Panc1 (cell line): ENCODE measurements around the gene LRRC36. TPM values are rescaled to one million over a fixed set of nuclear protein-coding genes. Genes with fewer than 3 reads are reported as not detected.

ENCODE experiments used
- ATAC-seq: fragments of 200-7000 bp; cut with Tn5 transposase; 2 replicates; pipeline ENCODE4 v1.9.1; 2020; ENCODE audit warnings: mild to moderate bottlenecking, moderate library complexity
- BruUV-seq: library from RNA; stranded (reverse); fragments of 400-500 nt; replicated peaks from 2 replicates; lab custom pipeline; 2021; lab: Mats Ljungman, UMichigan
- CTCF ChIA-PET: fragments of 300-600 bp; sonication (Branson Sonifier 250); formaldehyde crosslinking; loops from one replicate; lab custom pipeline; 2022; ENCODE audit warnings: antibody characterized with exemption; lab: Charles Lee
- POLR2A ChIA-PET: fragments of 300-600 bp; sonication (Branson Sonifier 250); formaldehyde crosslinking; loops from one replicate; lab custom pipeline; 2022; ENCODE audit warnings: antibody characterized with exemption; lab: Charles Lee
- DNase-seq: peaks from one replicate; pipeline ENCODE4 v3.0.0-alpha.2; 2010; ENCODE audit warnings: low read depth, low spot score
- H3K27ac ChIP-seq: 2 replicates; pipeline ENCODE4 v1.5.1; 2011; ENCODE audit warnings: mild to moderate bottlenecking, low read length, inconsistent platforms
- H3K27me3 ChIP-seq: fragments of 200-500 bp; sonication (Bioruptor generic); 2 replicates; pipeline ENCODE4 v1.6.0; 2014; ENCODE audit warnings: low read length, inconsistent platforms; ENCODE audit not compliant: control insufficient read depth, insufficient read depth
- H3K36me3 ChIP-seq: fragments of 200-500 bp; sonication (Bioruptor generic); 2 replicates; pipeline ENCODE4 v1.5.1; 2014; ENCODE audit warnings: inconsistent platforms, mild to moderate bottlenecking, low read length, moderate library complexity; ENCODE audit not compliant: control insufficient read depth, insufficient read depth
- H3K4me1 ChIP-seq: 2 replicates; pipeline ENCODE4 v1.5.1; 2011; ENCODE audit warnings: inconsistent platforms, mild to moderate bottlenecking, low read length, moderate library complexity; ENCODE audit not compliant: control insufficient read depth, insufficient read depth
- H3K4me3 ChIP-seq, 2 experiments: 2 replicates each; pipeline ENCODE4 v1.5.1; 2011 to 2012; ENCODE audit warnings: low read depth in 2 of 2, low read length in 2 of 2, mild to moderate bottlenecking in 2 of 2, inconsistent platforms in 1 of 2, moderate library complexity in 1 of 2
- H3K9me3 ChIP-seq: fragments of 200-500 bp; sonication (Bioruptor generic); 2 replicates; pipeline ENCODE4 v1.5.1; 2014; ENCODE audit warnings: low read depth, mild to moderate bottlenecking, inconsistent platforms, low read length, moderate library complexity; ENCODE audit not compliant: control insufficient read depth, insufficient read depth
- POLR2AphosphoS5 ChIP-seq: IDR thresholded peaks from 2 replicates; pipeline ENCODE4 v1.6.1; 2012; ENCODE audit warnings: mild to moderate bottlenecking, low read depth, low read length, moderate library complexity
- SIN3A ChIP-seq: IDR thresholded peaks from 2 replicates; pipeline ENCODE4 v1.6.1; 2012; ENCODE audit warnings: low read depth, mild to moderate bottlenecking, low read length, moderate library complexity, borderline replicate concordance; ENCODE audit not compliant: insufficient read depth
- TCF7L2 ChIP-seq: IDR thresholded peaks from 2 replicates; pipeline ENCODE4 v1.6.1; 2011; ENCODE audit warnings: mild to moderate bottlenecking, low read depth, low read length, inconsistent platforms
- in situ Hi-C: cut with HindIII; loops from 2 replicates; pipeline ENCODE4 v1.10.0; 2016; ENCODE audit warnings: low sequenced_read_pairs, low pct_unique_long_range_greater_than_20kb
- intact Hi-C: fragments of 100-400 bp; cut with micrococcal nuclease; formaldehyde crosslinking; loops from one replicate; pipeline ENCODE4 v1.10.0; 2022; ENCODE audit not compliant: unreplicated experiment
- total RNA-seq: library from RNA; stranded (reverse); gene quantifications from one replicate; pipeline ENCODE4 v1.2.1, GENCODE V29; 2021; ENCODE audit not compliant: unreplicated experiment
- TF ChIP-seq, protein P1 (sequence below), 2 experiments: IDR thresholded peaks; 2 replicates each; pipeline ENCODE4 v1.6.1; 2011 to 2012; ENCODE audit warnings: low read depth in 2 of 2, control low read depth in 1 of 2, low read length in 1 of 2, mild to moderate bottlenecking in 1 of 2, moderate library complexity in 1 of 2; ENCODE audit not compliant: insufficient read depth in 1 of 2
- TF ChIP-seq, protein P2 (sequence below): fragments of 450-650 bp; IDR thresholded peaks from 2 replicates; pipeline ENCODE4 v1.5.1; 2017; ENCODE audit warnings: mild to moderate bottlenecking

Gene LRRC36
- total RNA-seq, 1 experiment from 2014 or later = 0.54 TPM

DNA sequence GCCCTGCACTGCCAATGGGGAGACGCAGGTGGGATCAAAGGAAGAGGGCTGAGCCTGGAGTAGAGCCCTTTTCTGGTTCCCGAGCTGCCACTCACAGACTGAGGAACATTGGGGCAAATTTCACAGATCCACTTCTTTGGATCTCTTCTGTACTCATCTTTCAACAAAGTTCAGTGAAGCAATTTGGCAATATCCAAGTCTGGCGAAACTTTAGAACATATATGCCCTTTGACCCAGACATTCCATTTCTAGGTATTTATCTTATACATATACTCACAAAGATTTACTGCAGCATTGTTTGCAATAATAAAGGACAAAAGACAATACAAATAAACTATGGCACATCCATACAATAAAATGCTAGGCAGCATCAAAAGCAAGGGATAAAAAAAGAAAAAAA lies 84.7 kb downstream of the LRRC36 start:
- ATAC-seq = no peak
- no TSS peak for BruUV-seq

DNA sequence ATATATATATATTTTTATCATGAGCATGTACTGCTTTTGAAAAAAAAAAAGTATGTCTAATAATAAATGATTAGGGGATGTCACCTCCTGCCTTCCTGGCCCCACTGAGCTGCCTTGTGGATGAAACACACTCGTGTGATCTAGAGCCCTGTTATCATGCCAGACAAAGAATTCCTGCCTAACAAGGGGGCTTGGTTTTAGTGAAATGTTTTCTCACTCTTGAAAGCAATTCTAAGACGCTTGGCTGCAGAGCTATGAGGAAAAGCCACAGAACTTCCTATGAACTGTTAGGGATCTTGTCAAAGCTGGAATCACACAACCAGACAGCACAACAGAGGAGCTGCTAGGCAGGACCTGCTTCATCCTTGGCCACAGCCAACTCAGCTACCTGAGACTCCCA lies 85.7 kb downstream of the LRRC36 start:
- Histone ChIP-seq H3K4me3 (no peak overlapping the region), H3K36me3 (no peaks in the 10 kb centered on the region), H3K9me3 (no peaks in the 10 kb centered on the region), H3K4me1 (no peaks in the 10 kb centered on the region), H3K27me3 (no peaks in the 10 kb centered on the region), H3K27ac (no peak overlapping the region)
- ChIA-PET POLR2A (no interaction called here), CTCF (interaction anchor here (0.5 to 0.7 kb wide), 2 partner anchors 87 to 179 kb away, joined by 3 to 4 read pairs; no protein-coding TSS in a partner anchor)
- BruUV-seq = no TSS peak
- in situ Hi-C loops = no loop called here
- TF ChIP-seq, protein P1, sequence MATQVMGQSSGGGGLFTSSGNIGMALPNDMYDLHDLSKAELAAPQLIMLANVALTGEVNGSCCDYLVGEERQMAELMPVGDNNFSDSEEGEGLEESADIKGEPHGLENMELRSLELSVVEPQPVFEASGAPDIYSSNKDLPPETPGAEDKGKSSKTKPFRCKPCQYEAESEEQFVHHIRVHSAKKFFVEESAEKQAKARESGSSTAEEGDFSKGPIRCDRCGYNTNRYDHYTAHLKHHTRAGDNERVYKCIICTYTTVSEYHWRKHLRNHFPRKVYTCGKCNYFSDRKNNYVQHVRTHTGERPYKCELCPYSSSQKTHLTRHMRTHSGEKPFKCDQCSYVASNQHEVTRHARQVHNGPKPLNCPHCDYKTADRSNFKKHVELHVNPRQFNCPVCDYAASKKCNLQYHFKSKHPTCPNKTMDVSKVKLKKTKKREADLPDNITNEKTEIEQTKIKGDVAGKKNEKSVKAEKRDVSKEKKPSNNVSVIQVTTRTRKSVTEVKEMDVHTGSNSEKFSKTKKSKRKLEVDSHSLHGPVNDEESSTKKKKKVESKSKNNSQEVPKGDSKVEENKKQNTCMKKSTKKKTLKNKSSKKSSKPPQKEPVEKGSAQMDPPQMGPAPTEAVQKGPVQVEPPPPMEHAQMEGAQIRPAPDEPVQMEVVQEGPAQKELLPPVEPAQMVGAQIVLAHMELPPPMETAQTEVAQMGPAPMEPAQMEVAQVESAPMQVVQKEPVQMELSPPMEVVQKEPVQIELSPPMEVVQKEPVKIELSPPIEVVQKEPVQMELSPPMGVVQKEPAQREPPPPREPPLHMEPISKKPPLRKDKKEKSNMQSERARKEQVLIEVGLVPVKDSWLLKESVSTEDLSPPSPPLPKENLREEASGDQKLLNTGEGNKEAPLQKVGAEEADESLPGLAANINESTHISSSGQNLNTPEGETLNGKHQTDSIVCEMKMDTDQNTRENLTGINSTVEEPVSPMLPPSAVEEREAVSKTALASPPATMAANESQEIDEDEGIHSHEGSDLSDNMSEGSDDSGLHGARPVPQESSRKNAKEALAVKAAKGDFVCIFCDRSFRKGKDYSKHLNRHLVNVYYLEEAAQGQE (IDR thresholded peaks at IDR 0.05; ENCODE audit: insufficient read depth in 1 of 2, low read depth in 2 of 2, low read length in 1 of 2) = no peak
- TF ChIP-seq TCF7L2 (no peak), POLR2AphosphoS5 (no peak), SIN3A (no peak)
- TF ChIP-seq, protein P2, sequence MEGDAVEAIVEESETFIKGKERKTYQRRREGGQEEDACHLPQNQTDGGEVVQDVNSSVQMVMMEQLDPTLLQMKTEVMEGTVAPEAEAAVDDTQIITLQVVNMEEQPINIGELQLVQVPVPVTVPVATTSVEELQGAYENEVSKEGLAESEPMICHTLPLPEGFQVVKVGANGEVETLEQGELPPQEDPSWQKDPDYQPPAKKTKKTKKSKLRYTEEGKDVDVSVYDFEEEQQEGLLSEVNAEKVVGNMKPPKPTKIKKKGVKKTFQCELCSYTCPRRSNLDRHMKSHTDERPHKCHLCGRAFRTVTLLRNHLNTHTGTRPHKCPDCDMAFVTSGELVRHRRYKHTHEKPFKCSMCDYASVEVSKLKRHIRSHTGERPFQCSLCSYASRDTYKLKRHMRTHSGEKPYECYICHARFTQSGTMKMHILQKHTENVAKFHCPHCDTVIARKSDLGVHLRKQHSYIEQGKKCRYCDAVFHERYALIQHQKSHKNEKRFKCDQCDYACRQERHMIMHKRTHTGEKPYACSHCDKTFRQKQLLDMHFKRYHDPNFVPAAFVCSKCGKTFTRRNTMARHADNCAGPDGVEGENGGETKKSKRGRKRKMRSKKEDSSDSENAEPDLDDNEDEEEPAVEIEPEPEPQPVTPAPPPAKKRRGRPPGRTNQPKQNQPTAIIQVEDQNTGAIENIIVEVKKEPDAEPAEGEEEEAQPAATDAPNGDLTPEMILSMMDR = no peak
- no peak for ATAC-seq
- no peak for DNase-seq
- intact Hi-C loops = no loop called here

More for the DNA sequence above, 84.7 kb downstream of the LRRC36 start:
- H3K36me3 ChIP-seq = no peaks in the 10 kb centered on the region
- no peak for DNase-seq
- no peak overlapping the region for H3K27ac ChIP-seq
- no peaks in the 10 kb centered on the region for H3K27me3 ChIP-seq
- CTCF ChIA-PET = no interaction called here
- in situ Hi-C loops (no loop called here), intact Hi-C loops (no loop called here)
- H3K4me1 ChIP-seq = no peaks in the 10 kb centered on the region
- POLR2A ChIA-PET = no interaction called here
- H3K4me3 ChIP-seq = no peak overlapping the region
- no peaks in the 10 kb centered on the region for H3K9me3 ChIP-seq
- TF ChIP-seq SIN3A (no peak), POLR2AphosphoS5 (no peak), TCF7L2 (no peak)
- TF ChIP-seq, protein P2 = no peak
- TF ChIP-seq, protein P1 (IDR thresholded peaks at IDR 0.05; ENCODE audit: insufficient read depth in 1 of 2, low read depth in 2 of 2, low read length in 1 of 2) = no peak
